Left hindlimb (tissue), 1 donor: ENCODE data around the gene ZNF682.
"Not testable (repeated sequence)": the region's sequence is repeated elsewhere in the genome, so short reads cannot be mapped to it uniquely, and the experiment has no call there.

Experiments
- DNase-seq: peaks from one replicate; pipeline ENCODE4 v3.0.0-alpha.2; 2018

ZNF682 gene

DNA sequence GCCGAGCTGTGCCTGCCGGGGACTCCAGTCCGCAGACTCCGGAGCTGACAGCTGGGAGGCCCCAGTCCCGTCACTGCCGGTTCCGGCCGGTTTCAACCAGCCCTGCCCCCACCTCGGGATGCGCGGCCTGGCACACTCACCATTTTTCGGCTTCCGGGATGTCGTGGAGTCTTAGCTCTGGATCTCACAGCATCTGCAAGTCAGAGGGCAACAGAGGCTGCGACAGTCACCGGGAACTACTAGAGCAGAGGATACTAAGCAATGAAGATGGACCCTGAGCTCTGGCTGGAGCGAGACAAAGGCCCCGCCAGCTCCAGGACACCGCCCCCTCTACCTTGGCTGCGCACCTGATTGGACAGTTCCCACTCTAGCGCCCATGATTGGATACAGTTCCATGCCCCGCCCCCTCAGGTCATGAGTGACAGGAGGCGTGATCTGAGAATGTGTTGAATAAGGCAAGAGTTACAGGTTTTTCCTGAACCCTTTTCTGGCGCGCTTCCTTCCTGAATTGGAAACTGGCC lies at the start of gene ZNF682:
Gene ZNF682, minus strand, starts transcription at position 303 of the 521 bp plus-strand sequence. Its CDS starts 160 bp downstream, at position 143.
- peak; percentile 97 for DNase-seq

DNA sequence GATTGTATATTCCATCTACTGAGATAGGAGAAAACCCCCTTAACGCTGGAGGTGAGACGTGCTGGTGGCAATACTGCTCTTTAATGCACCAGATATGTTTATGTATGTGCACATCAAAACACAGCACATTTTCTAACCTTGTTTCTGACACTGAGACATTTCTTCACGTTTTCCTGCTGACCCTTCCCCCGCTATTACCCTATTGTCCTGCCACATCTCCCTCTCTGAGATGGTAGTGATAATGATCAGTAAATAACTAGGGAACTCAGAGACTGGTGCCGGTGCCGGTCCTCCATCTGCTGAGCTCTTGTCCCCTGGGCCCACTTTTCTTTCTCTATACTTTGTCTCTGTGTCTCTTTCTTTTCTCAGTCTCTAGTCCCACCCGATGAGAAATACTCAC lies 43.6 kb upstream of the ZNF682 start:
- not testable (repeated sequence) for DNase-seq

DNA sequence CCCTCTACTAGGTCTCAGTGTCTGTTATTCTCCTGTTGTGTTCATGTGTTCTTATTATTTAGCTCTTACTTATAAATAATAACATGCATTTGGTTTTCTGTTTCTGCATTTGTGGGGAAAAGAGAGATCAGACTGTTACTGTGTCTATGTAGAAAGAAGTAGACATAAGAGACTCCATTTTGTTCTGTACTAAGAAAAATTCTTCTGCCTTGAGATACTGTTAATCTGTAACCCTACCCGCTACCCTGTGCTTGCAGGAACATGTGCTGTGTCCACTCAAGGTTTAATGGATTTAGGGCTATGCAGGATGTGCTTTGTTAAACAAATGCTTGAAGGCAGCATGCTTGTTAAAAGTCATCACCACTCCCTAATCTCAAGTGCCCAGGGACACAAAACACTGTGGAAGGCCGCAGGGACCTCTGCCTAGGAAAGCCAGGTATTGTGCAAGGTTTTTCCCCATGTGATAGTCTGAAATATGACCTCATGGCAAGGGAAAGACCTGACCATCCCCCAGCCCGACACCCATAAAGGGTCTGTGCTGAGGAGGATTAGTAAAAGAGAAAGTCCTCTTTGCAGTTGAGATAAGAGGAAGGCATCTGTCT lies 43.0 kb upstream of the ZNF682 start:
- not testable (repeated sequence) for DNase-seq

DNA sequence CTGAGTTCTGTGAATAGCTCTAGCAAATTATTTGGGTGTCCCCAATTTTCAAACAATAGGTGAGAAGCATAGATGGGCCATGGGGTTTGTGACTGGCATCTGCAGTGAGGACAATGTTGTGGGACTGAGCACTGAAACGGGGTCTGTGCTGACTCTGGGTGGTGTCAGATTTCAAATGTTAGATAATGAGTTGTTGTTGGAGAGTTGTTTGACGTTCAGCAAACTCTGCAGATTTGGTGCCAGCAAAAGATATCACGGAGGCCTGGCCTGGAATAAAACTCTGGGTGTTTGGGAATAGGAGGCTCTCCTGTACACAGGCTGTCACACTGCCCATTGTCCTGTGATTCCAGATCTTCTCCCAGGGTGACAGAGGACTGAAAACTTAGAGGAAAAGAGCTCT lies 41.4 kb upstream of the ZNF682 start:
- DNase-seq = no peak

DNA sequence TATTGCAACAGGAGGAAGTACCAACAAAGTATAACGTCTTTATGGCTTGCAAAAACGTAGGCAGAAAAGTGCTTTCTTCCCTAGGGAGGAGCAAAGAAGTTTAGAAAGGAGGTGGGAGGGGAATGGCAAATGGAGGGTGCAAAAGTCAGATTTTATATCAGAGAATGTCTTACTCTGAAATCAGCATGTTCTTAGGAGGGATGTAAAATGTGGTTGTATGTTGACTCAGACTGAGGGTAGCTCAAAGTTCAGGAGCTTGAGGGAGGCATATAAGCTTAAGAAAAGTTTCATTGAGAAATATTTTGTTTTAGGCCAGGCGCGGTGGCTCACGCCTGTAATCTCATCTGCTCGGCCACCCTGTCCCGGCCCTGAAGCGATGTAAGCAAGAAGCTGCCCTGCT lies 40.2 kb upstream of the ZNF682 start:
- no peak for DNase-seq

DNA sequence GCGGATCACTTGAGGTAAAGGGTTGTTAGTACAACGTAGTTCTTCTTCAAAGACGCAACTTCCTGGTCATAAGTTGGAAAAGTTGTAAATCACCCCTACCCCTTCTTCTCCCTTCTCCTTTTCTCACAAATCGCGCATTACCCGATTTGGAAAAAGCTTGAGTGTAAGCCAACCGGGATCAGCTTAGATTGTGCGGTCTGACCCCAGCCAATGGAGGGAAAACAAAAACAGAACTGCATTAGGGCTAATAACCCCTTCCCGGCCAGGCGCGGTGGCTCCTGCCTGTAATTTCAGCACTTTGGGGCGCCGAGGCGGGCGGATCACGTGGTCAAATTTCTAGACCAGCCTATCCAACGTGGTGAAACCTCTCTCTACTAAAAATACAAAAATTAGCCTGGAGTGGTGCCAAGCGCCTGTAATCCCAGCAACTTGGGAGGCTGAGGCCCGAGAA lies 39.3 kb upstream of the ZNF682 start:
- peak; percentile 42 for DNase-seq

DNA sequence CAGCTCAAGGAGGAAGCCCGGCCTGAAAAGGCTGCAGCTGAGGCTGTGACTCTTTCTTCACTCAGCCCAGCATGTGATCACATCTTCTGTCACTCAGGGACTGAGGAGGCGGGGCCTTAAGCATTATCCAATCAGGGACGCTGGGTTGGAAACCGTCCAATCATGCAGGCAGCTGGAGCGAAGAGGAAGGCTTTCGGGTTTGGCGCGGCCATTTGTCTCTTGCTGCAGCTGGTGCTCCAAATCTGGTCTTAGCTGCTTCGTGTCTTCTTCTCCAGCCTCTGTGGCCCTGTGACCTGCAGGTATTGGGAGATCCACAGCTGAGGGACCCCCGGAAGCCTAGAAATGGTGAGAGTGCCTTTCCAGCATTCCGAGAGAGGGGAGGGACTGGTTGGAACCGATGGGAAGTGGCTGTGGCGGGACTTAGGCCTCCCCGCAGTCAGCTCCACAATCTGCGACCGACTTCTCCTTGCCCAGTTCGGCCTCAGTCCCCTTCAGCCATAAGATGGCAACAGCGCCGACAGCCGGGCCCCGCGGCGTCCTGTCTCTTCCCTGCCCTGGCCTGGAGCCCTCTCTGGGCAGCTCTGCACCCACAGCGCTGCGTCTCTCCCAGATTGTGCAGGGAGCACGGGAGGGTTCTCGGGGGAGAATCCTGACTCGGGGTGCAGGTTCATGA lies 38.6 kb upstream of the ZNF682 start, which contains the start of gene ZNF90:
Gene ZNF90, plus strand, starts transcription at position 210 of the 673 bp plus-strand sequence. Its CDS starts 133 bp downstream, at position 343.
- peak; percentile 95 for DNase-seq

DNA sequence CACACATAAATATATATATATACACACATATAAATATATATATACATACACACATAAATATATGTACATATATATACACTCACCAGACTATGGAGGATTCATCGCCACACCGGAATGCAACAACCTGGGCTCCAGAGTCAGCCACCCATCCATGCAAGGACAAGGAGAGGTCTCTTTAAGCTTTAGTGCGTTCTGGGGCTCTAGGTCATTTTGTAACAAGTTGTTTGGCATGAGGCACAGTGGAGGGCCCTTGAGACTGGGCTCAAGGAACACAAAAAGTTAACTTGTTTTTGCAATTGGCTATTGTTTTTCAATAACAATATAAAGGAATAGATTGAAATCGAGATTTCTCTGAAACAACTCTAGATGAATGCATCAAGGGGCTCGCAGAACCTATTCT lies 33.6 kb upstream of the ZNF682 start:
- DNase-seq = no peak

DNA sequence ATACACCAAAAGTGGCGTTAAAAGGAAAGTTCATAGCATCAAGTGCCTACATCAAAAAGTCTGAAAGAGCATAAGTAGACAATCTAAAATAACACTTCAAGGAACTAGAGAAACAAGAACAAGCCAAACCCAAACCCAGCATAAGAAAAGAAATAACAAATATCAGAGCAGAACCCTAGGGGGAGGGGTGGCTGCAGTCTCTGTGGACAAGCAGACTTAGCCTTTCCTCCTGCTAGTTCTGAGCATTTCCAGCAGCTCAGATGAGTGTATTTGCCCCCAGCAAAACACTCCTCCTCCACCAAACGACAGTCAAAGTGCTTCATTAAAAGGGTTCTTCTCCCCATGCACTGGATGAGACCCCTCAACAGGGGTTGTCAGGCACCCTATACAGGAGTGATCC lies 31.4 kb upstream of the ZNF682 start:
- no peak for DNase-seq

DNA sequence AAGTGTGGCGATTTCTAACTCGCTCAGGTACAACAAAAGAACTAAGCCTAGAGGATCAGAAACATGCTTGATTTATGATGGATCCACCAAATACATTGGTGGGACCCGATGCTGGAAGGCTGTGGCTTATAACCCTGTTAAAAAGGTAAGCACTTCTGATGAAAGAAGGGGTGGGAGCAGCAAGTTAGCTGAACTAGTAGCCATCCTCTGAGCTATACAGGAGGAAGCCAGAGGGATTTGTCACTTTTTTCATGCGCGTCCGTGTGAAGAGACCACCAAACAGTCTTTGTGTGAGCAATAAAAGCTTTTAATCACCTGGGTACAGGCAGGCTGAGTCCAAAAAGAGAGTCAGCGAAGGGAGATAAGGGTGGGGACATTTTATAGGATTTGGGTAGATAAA lies 29.3 kb upstream of the ZNF682 start:
- not testable (repeated sequence) for DNase-seq

DNA sequence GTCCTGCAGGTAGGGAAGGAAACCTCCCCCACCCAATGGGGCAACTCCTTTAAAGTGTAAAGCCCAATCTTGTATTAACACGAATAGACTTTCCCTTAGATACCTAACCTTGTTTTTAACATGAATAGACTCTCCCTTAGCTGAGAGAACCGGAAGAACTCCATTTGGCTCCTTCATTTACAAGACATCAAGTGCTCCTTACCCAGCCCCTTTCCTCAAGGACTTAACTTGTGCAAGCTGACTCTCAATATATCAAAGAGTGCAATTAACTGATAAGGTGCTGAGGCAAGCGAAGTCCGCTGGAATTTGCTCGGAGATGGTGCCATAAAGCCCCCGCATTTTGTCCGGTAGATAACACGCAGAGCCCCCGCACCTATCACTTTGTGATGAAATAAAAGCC lies 28.6 kb upstream of the ZNF682 start:
- no peak for DNase-seq

DNA sequence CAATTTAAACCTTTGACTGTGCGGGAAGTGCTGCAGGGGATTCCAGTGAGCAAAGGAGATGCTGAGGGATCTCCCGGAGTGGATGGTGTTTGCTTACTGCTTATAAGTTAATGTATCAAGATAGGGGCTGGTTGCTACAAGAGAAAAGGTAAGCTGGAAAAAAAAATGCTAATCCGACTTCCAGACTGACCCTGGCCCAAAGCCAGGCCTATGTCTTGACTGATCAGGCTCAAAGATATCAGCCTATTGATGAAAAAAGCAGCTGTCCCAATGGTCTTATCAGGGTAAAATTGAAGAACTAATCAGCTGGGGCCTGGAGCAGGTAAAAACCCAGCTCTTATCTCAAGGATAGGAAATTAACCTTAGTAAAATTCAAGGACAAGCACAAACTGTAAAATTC lies 27.6 kb upstream of the ZNF682 start:
- DNase-seq = no peak

DNA sequence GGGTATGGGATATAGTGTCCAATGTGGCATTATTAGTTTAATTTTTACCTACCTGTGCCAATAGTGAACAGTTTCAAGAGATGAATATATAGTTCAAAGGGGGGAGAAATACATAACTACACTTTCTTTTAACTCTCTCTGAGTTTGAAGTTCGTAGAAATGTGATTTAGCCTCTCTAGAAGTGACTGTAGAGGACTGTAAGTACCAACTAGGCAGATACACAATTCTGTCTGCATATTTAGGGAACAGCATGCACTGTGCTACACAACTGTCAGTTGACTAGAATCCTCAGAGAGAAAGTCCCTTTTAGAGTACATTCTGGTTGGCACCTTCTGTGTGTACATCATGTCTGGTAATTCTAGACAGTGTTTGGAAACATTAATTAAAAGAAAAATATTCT lies 21.0 kb upstream of the ZNF682 start:
- DNase-seq = no peak

DNA sequence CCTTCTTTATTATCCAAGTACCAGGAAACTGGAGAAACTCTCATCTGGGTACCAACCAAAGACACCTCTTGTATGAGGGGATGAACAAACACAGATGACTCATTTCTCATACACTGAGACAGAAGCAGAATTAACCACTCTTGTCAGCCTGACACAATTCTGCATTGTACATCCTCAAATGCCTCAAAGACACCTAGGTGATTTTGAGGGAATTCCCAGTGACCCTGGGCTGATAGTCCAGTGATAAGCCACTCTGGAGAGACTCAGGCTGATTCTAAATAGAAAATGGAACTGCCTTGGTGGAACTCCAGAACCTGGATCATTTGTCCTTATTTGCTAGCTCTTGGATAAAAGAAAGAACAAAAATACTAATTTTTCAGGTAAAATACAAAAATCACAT lies 19.4 kb upstream of the ZNF682 start:
- DNase-seq = not testable (repeated sequence)

DNA sequence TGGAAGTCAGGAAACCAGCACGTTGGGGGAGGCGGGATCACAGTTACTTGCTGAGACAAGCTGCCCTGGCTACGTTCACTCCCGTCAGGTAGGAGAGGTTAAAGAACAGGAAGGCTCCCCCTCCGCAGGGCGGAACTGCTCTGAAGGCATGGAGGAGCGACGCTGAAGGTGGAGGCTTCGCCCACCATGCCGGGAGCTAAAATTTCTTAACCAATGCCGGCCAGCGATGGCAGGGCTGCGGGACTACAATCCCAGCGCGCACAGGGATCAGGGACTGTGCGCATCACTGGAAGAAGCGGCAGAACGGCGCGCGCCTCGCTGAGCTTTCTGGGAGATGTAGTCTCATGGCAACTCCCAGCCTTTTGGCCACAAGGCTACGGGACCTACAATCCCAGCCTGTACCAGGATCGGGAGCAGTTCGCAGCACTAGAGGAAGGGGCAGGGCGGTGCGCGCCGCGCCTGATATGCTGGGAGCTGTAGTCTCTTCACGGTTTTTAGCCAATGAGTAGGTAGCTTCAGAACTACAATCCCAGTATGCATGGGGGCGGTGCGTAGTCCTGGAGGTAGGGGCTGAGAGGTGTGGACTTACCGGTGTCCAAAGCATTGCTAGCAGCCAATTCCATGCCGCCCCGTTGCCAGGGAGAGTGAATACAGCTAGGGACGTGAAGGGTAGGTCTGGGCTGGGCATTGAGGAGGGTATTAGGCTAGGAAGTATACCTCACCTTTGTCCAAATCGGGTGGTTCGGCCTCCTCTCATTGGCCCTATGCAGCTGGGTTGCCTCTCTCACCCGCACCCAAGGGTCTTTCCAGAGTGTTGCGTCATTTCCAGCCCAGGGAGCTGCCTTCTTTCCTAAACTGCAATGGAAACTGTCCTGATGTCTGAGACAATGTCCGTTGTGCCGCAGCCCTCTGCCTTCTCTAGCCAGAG lies 12.8 kb upstream of the ZNF682 start:
- peak; percentile 98 for DNase-seq

DNA sequence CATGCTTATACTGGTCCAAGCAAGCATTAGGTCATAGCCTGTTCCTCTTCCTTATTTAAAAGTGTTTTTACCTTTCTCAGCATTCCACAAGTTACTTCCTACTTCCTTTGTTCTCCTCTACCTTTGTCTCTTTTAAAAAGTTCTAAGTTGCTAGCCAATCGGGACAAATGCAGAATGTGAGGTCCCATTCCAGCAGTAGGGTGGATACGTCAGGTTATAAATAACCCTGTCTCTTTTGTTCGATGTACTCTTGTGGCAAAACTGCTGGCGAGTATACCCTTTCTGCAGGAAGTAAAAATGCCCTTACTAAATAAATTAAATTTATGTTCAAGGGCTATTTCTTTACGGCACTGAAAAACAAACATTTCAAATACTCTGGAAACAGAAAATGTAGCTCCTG lies 6.4 kb upstream of the ZNF682 start:
- DNase-seq = not testable (repeated sequence)

DNA sequence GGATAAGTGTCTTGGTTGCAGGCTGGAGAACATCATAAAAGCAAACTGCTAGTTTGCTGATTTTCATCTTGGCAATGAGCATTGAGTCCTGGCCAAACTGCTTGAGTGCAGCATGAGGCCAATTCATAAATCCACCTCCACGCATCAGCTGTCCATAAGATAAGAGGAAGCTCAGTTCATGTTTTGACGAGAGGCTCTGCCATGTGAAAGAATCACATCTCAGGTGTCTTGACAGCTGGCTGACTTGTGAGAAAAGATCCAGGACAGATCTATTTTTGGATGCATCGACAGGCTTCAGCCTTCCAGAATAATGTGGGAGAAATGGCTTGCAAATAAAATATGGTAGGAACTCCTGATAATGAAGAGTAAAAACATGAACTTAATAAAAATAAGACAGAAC lies 5.4 kb upstream of the ZNF682 start:
- DNase-seq = no peak

DNA sequence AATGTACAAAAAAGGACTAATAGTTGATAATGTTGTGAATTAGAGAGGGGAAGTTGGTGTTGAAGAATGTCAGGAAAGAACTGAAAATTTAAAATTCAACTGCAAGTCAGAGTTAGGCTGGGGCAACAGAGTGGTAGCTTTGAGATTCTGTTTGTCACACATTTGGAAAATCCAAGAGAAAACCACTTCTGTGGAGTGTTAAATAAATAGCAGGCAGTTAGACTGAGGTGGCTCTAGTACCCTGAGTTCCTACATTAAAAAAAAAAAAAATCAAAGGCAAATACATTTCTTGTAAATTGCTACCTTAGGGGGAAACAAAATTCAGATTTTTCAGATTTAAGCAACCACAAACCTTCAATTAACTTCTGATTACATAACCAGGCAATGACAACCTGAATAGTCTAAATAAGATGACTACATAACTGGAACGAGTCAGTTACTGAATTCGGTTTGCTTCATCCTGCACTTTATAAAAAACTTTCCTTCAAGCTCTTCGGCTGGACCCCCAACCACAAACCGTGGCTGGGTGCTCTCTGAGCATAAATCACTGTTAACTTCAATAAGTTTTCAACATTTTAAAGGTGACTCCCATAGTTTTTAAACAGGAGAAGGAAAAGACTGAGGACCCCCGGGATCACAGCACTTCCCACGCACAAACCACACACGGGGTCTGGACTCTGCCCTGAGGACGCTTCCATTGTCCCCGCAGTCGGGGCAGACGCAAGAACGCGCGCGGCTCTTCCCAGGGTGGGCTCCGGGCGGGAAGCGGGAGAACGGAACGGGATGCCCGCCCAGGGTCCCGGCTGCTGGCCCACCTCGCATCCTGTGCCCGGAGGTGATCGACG lies 725 bp downstream of the ZNF682 start:
- DNase-seq = no peak

DNA sequence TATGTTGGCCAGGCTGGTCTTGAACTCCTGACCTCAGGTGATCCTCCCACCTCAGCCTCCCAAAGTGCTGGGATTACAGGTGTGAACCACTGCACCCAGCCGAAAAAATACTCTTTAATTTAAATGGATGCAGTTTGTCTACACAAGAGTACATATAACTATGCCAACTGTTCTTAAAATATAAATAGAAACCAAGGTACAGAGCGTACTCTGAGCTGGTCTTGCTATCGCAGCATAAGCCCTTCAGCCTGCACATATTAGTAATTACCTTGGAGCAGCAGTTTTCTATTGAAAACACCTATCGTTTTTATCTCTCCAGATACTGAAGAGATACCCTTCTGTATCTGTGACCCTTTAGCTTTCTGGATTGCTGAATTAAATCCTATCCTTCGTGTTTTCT lies 3.4 kb downstream of the ZNF682 start:
- DNase-seq = no peak

DNA sequence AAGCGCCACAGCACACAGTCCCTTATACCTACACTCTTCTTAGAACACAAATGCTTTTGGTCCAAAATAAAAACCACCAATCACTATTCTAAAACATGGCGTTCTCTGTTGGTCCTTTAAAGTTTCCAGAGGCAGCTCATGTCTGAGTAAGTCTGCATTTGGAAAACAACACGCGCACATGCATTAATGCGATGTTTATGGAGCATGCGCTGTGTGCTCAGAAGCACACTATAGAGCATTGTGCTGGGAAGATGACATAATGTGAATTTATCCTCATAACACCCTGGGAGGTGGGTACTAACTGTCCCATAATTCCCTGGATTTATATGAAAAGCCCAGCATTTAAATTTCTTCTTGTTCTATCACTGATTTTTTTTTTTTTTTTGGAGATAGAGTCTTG lies 10.7 kb downstream of the ZNF682 start:
- no peak for DNase-seq

DNA sequence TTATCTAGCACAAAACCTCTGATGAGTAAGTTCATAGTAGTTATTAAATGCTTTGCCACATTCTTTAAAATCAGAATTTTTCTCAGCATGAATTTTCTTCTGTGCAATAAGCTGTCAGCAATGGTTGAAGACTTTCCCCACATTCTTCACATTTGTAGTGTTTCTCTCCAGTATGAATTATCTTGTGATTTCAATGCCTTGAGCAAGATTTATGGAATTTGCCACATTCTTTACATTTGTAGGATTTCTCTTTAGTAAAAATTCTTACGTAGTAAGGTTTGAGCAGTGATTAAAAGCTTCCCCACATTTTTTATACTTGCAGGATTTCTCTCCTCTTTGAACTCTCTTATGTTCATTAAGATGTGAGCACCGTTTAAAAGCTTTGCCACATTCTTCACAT lies 33.6 kb downstream of the ZNF682 start:
- no peak for DNase-seq

DNA sequence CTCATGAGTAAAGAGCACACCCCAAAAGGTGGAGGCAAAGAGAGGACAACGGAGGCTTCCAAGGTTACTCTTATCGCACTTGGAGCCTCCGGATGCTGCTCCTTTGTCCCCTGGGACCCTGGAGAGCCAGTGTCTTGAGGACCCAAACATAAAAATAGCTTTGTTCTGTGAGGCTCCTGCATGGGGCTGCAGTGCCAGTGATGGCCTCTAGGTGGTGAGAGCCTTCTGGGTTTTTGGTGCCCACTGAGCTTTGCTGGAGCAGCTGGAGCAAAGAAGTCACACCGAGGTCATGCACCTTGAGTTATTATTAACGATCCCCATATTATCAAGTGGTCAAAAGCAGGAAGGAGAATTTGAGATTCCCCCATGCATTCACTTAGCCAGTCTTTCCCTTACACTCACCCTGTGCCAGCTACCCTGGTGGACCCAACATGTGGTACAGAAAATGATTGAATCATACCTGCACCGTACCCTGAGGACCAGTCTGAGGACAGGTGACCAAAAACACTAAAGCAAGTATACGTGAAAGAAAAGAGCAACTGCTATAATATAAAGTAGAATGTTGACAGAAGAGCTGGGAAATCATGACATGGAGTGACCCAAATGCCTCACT lies 41.5 kb downstream of the ZNF682 start:
- no peak for DNase-seq
